ENCODE measurements around the gene TOP3A. TPM values are rescaled to one million over a fixed set of nuclear protein-coding genes. Genes with fewer than 3 reads are reported as not detected.

Gene TOP3A
- total and polyA plus RNA-seq, 2 experiments from 2014 or later = 21.7 to 76.7 TPM

DNA sequence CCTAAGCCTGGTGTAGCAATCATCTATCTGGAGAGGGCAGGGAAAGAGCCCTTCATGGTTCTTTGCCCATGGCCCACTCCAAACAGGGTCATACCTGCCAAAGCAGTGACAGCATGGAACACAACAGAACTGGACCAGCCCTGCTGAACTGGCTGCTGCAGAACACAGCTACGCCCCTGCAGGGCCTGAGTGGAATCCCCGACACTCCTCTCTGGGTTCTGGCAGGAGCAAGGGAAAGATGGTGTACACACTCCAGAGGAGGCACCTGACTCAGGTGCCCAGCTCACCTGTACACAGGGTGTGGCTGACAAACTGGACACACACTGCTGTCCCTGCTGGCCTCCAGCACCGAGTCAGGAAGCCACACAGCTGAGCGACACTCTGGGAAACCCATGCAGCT lies 34.5 kb downstream of the TOP3A start:
- no peak overlapping the region for H3K4me3 ChIP-seq
- no peaks in the 10 kb centered on the region for H3K4me1 ChIP-seq (ENCODE audit: insufficient read depth)
- 0 out of 2 replicates have a peak, but pooled peaks cover 4% of the 10 kb centered on the region for H3F3A ChIP-seq (replicated peaks; ENCODE audit: low read depth)
- H3K36me3 Mint-ChIP-seq (ENCODE audit: low read depth) = peaks cover 82% of the 10 kb centered on the region
- H3K4me1 Mint-ChIP-seq = no peaks in the 10 kb centered on the region
- no peak overlapping the region for H3K27ac Mint-ChIP-seq
- H3K4me2 ChIP-seq = no peak overlapping the region
- no peak overlapping the region for H2AFZ ChIP-seq
- DNase-seq (ENCODE audit: low spot score) (no peak), ATAC-seq (no peak)
- H3K9me3 Mint-ChIP-seq = no peaks in the 10 kb centered on the region
- H3K27ac ChIP-seq (ENCODE audit: low read depth) = no peak overlapping the region
- no peak overlapping the region for H3K4me3 Mint-ChIP-seq
- H3K27me3 Mint-ChIP-seq (ENCODE audit: insufficient read depth, low read depth, poor library complexity) = peaks cover 8% of the 10 kb centered on the region
- peaks cover 8% of the 10 kb centered on the region for H4K20me1 ChIP-seq (replicated peaks; ENCODE audit: insufficient read depth)
- no peaks in the 10 kb centered on the region for H3K9me2 ChIP-seq (ENCODE audit: insufficient read depth)
- no peak for TF ChIP-seq CREB1 (CRISPR knock-in tag; IDR thresholded peaks at IDR 0.05; ENCODE audit: low read depth)
- no peak for TF ChIP-seq ETS1 (IDR thresholded peaks at IDR 0.05)
- TF ChIP-seq ZNF462 (CRISPR knock-in tag; IDR thresholded peaks at IDR 0.05) = no peak
- TF ChIP-seq JUNB (IDR thresholded peaks at IDR 0.05; ENCODE audit: unreplicated experiment) = no peak
- TF ChIP-seq STAT1 (IDR thresholded peaks at IDR 0.05; ENCODE audit: unreplicated experiment) = no peak
- TF ChIP-seq EZH2phosphoT487 (IDR thresholded peaks at IDR 0.05; ENCODE audit: unreplicated experiment) = no peak
- TF ChIP-seq REST (IDR thresholded peaks at IDR 0.05; ENCODE audit: unreplicated experiment) = no peak
- TF ChIP-seq CTCF (conservative IDR thresholded peaks at IDR 0.05; ENCODE audit: low read depth in 2 of 2) = no peak
- no peak for TF ChIP-seq ZNF114 (CRISPR knock-in tag; IDR thresholded peaks at IDR 0.05)
- no peak for TF ChIP-seq POLR2AphosphoS5 (IDR thresholded peaks at IDR 0.05; ENCODE audit: low read depth)
- TF ChIP-seq ZNF331 (CRISPR knock-in tag; IDR thresholded peaks at IDR 0.05; ENCODE audit: low read depth) = no peak
- TF ChIP-seq NANOG (IDR thresholded peaks at IDR 0.05; ENCODE audit: borderline replicate concordance) = no peak
- TF ChIP-seq EZH2 (IDR thresholded peaks at IDR 0.05; ENCODE audit: low read depth, unreplicated experiment) = no peak
- no peaks in the 10 kb centered on the region for H3K79me2 ChIP-seq (replicated peaks; ENCODE audit: insufficient read depth)
- H3K27me3 ChIP-seq (ENCODE audit: insufficient read depth) = no peaks in the 10 kb centered on the region
- H3K36me3 ChIP-seq (ENCODE audit: insufficient read depth) = peaks cover 49% of the 10 kb centered on the region

All from GM23338 (cell line).